GM12878 (cell line): ENCODE results near the gene PSORS1C2. TPM values are rescaled to one million over a fixed set of nuclear protein-coding genes. Genes with fewer than 3 reads are reported as not detected.
A peak's percentile ranks its signal among the peaks of the same experiment; 100 is the strongest.

ENCODE experiments used
- ATAC-seq: fragments of 200-7000 bp; cut with Tn5 transposase; 3 replicates; pipeline ENCODE4 v1.9.1; 2020; ENCODE audit warnings: mild to moderate bottlenecking, moderate library complexity
- BruUV-seq: library from RNA; stranded (reverse); fragments of 400-500 nt; replicated peaks from 2 replicates; lab custom pipeline; 2021; lab: Mats Ljungman, UMichigan
- CTCF ChIA-PET: fragments of 300-600 bp; sonication (Branson Sonifier 250); formaldehyde crosslinking; extraction: SDS; loops from one replicate; lab custom pipeline; 2021; ENCODE audit warnings: inconsistent platforms; lab: Yijun Ruan, JAX
- POLR2A ChIA-PET: fragments of 350-600 bp; formaldehyde crosslinking; extraction: SDS; loops from one replicate; lab custom pipeline; 2021; ENCODE audit warnings: inconsistent platforms; lab: Charles Lee
- RAD21 ChIA-PET: fragments of 300-600 bp; sonication (Branson Sonifier 250); formaldehyde crosslinking; loops from one replicate; lab custom pipeline; 2023; ENCODE audit warnings: antibody characterized with exemption; ENCODE audit not compliant: unreplicated experiment; lab: Charles Lee
- SMC1A ChIA-PET: fragments of 300-600 bp; sonication (Branson Sonifier 250); formaldehyde crosslinking; loops from one replicate; lab custom pipeline; 2023; ENCODE audit not compliant: unreplicated experiment, uncharacterized antibody; lab: Charles Lee
- DNase-seq: peaks from one replicate; pipeline ENCODE4 v3.0.0-alpha.2; 2011; ENCODE audit warnings: low read depth, low spot score
- FAIRE-seq: peaks from 3 replicates; lab custom pipeline; 2011; peaks lifted over from hg19 to GRCh38; lab: Jason Lieb, UNC
- H2AFZ ChIP-seq: 2 replicates; pipeline ENCODE4 v1.6.0; 2011; ENCODE audit warnings: low read depth, low read length, control low read depth; ENCODE audit not compliant: control insufficient read depth
- H3K27ac ChIP-seq: 2 replicates; pipeline ENCODE4 v1.5.1; 2011; ENCODE audit warnings: control low read depth; ENCODE audit not compliant: control insufficient read depth, insufficient read depth
- H3K27me3 ChIP-seq, 2 experiments: replicated peaks in 1 of 2; 2 replicates each; pipeline versions ENCODE4 v1.6.0 to v1.6.1; 2011; ENCODE audit warnings: low read length in 1 of 2; ENCODE audit not compliant: control insufficient read depth in 2 of 2, insufficient read depth in 2 of 2
- H3K36me3 ChIP-seq, 2 experiments: 2 replicates each; pipeline ENCODE4 v1.5.1; 2011; ENCODE audit warnings: low read length in 1 of 2; ENCODE audit not compliant: control insufficient read depth in 2 of 2, insufficient read depth in 2 of 2
- H3K4me1 ChIP-seq: 2 replicates; pipeline ENCODE4 v1.6.1; 2011; ENCODE audit warnings: mild to moderate bottlenecking, low read length, moderate library complexity, mixed read lengths; ENCODE audit not compliant: control insufficient read depth, insufficient read depth
- H3K4me2 ChIP-seq: 2 replicates; pipeline ENCODE4 v1.6.0; 2011; ENCODE audit warnings: control low read depth; ENCODE audit not compliant: control insufficient read depth, insufficient read depth
- H3K4me3 ChIP-seq: fragments of 200-600 bp; sonication (generic); 2 replicates; pipeline ENCODE4 v1.5.1; 2016
- H3K79me2 ChIP-seq: 2 replicates; pipeline ENCODE4 v1.6.0; 2011; ENCODE audit warnings: low read length; ENCODE audit not compliant: control insufficient read depth, insufficient read depth
- H3K9ac ChIP-seq: 2 replicates; pipeline ENCODE4 v1.8.0; 2011; ENCODE audit warnings: low read length, control low read depth, mixed read lengths; ENCODE audit not compliant: control insufficient read depth, insufficient read depth
- H3K9me3 ChIP-seq: replicated peaks from 3 replicates; pipeline ENCODE4 v1.5.1; 2011; ENCODE audit warnings: mild to moderate bottlenecking, low read length; ENCODE audit not compliant: control insufficient read depth, insufficient read depth
- H4K20me1 ChIP-seq: 2 replicates; pipeline ENCODE4 v1.6.0; 2011; ENCODE audit not compliant: control insufficient read depth, insufficient read depth
- CHD2 ChIP-seq: IDR thresholded peaks from 2 replicates; pipeline ENCODE4 v1.6.1; 2011; ENCODE audit warnings: low read depth, low read length, improper control_type of control experiment, borderline replicate concordance
- EGR1 ChIP-seq, 2 experiments: IDR thresholded peaks; 1 replicate in 1 of 2; 2 replicates in 1 of 2; pipeline ENCODE4 v1.6.1; 2011 to 2012; ENCODE audit warnings: low read depth in 2 of 2, low read length in 2 of 2, borderline replicate concordance in 1 of 2, mild to moderate bottlenecking in 1 of 2, moderate library complexity in 1 of 2
- ETV6 ChIP-seq, 2 experiments: fragments of 450-650 bp in 1 of 2; IDR thresholded peaks in 1 of 2; conservative IDR thresholded peaks in 1 of 2; 2 replicates each; pipeline ENCODE4 v1.6.1; 2014; ENCODE audit warnings: antibody characterized with exemption in 1 of 2, borderline replicate concordance in 1 of 2, low read depth in 1 of 2, mild to moderate bottlenecking in 1 of 2, moderate library complexity in 1 of 2
- HDAC6 ChIP-seq: fragments of 200-600 bp; sonication (generic); IDR thresholded peaks from one replicate; pipeline ENCODE4 v1.8.0; 2017; ENCODE audit warnings: antibody characterized with exemption; ENCODE audit not compliant: unreplicated experiment
- IKZF2 ChIP-seq, 2 experiments: fragments of 450-650 bp; IDR thresholded peaks; 2 replicates each; pipeline ENCODE4 v1.6.1; 2017; ENCODE audit warnings: mild to moderate bottlenecking in 2 of 2, moderate library complexity in 2 of 2
- IRF3 ChIP-seq: fragments of 450-650 bp; IDR thresholded peaks from 2 replicates; pipeline ENCODE4 v1.6.1; 2014; ENCODE audit warnings: mild to moderate bottlenecking
- MAX ChIP-seq: IDR thresholded peaks from 2 replicates; pipeline ENCODE4 v1.6.1; 2012; ENCODE audit warnings: low read depth, low read length, improper control_type of control experiment
- NR2C2 ChIP-seq: IDR thresholded peaks from 2 replicates; pipeline ENCODE4 v1.6.1; 2011; ENCODE audit warnings: borderline replicate concordance, low read depth; ENCODE audit not compliant: control insufficient read depth, insufficient read length
- NRF1 ChIP-seq: conservative IDR thresholded peaks from 2 replicates; pipeline ENCODE4 v1.6.1; 2011; ENCODE audit warnings: mild to moderate bottlenecking, low read depth, low read length, improper control_type of control experiment
- POU2F2 ChIP-seq: IDR thresholded peaks from 3 replicates; pipeline ENCODE4 v1.6.1; 2011; ENCODE audit warnings: low read depth, mild to moderate bottlenecking, low read length, borderline replicate concordance
- SREBF2 ChIP-seq: IDR thresholded peaks from 2 replicates; pipeline ENCODE4 v1.6.1; 2012; ENCODE audit warnings: mild to moderate bottlenecking, low read length
- TCF12 ChIP-seq: IDR thresholded peaks from 2 replicates; pipeline ENCODE4 v1.6.1; 2011; ENCODE audit warnings: low read depth, mild to moderate bottlenecking, low read length
- ZBTB40 ChIP-seq: fragments of 450-650 bp; IDR thresholded peaks from 2 replicates; pipeline ENCODE4 v1.6.1; 2016; ENCODE audit warnings: mild to moderate bottlenecking, moderate library complexity, borderline replicate concordance
- ZSCAN29 ChIP-seq: fragments of 450-650 bp; IDR thresholded peaks from 2 replicates; pipeline ENCODE4 v1.6.1; 2017; ENCODE audit warnings: mild to moderate bottlenecking, moderate library complexity
- WGBS: methylation state at CpG from one replicate; pipeline ENCODE4 v1.1.6; 2016; ENCODE audit warnings: low lambda C conversion rate; ENCODE audit not compliant: insufficient replicate concordance, insufficient coverage; ENCODE audit errors: missing lambda C conversion rate; 5-methylcytosine and 5-hydroxymethylcytosine counted together
- in situ Hi-C: fragments of 300-500 bp; cut with MboI; formaldehyde crosslinking; loops from 9 replicates; pipeline ENCODE4 v1.14.3; 2018; ENCODE audit warnings: mixed read lengths
- intact Hi-C: fragments of 100-400 bp; cut with micrococcal nuclease; formaldehyde crosslinking; loops from one replicate; pipeline ENCODE4 v1.14.2; 2022; ENCODE audit not compliant: unreplicated experiment
- polyA plus RNA-seq, 11 experiments: library from polyadenylated mRNA; depleted of rRNA in 4 of 11; unstranded in 6 of 11; stranded (reverse) in 5 of 11; fragments of >200 nt; fragmentation: Nextera tagmentation in 4 of 11; fragmentation: Illumina TruSeq in 1 of 11; extraction: Ambion mirVana in 4 of 11; extraction: Trizol in 1 of 11; gene quantifications; 1 replicate in 1 of 11; 2 replicates in 10 of 11; pipeline versions ENCODE4 v1.2.1 to v1.2.3, GENCODE V29; 2011 to 2016; ENCODE audit warnings: inconsistent platforms in 2 of 11, missing spikeins in 2 of 11, low read depth in 1 of 11
- total RNA-seq, 4 experiments: library from RNA; depleted of rRNA in 3 of 4; stranded (reverse); fragments of >200 nt in 3 of 4; fragmentation: Illumina TruSeq in 1 of 4; extraction: Trizol in 1 of 4; gene quantifications; 2 replicates each; pipeline versions ENCODE4 v1.2.1 to v1.2.3, GENCODE V29; 2013 to 2021
- TF ChIP-seq, protein P1 (sequence below): fragments of 450-650 bp; IDR thresholded peaks from 2 replicates; pipeline ENCODE4 v1.6.1; 2018; ENCODE audit warnings: borderline replicate concordance, mild to moderate bottlenecking; ENCODE audit not compliant: partially characterized antibody

The PSORS1C2 gene
- total and polyA plus RNA-seq, 10 of the 15 experiments (the other 5 are each of a cell fraction or from before 2014, with no cell fraction given): not detected

DNA sequence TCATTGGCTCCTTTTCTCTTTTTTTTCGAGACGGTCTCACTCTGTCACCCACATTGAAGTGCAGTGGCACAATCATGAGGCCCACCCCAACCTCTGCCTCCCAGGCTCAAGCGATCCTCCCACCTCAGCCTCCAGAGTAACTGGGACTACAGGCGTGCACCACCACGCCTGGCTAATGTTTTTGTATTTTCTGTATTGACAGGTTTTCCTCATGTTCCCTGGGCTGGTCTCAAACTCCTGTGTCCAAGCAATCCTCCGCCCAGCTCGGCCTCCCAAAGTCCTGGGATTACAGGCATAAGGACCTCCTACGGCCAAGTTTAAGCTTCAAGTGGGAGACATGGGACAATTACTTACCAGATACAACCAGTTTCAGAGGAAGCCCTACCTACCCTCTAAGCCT, 41.0 kb upstream of the PSORS1C2 start (continued):
- TF ChIP-seq IRF3: no peak
- TF ChIP-seq NRF1: no peak
- no peak for TF ChIP-seq MAX
- no peak for TF ChIP-seq IKZF2 (IDR thresholded peaks at IDR 0.05)
- TF ChIP-seq TCF12: no peak
- no peak for TF ChIP-seq EGR1 (IDR thresholded peaks at IDR 0.05; ENCODE audit: borderline replicate concordance in 1 of 2, low read depth in 2 of 2, low read length in 2 of 2)
- no peak for TF ChIP-seq ZSCAN29

- intact Hi-C loops (no loop called here), in situ Hi-C loops (no loop called here)
- H3K4me2 ChIP-seq: peak overlapping the region; percentile 80
- no peaks in the 10 kb centered on the region for H3K9me3 ChIP-seq
- RAD21 ChIA-PET: interaction anchor here (1.2 kb wide), 1 partner anchor 14 kb away, joined by 3 read pairs; no protein-coding TSS in a partner anchor
- 50% methylated on average over 4 of the region's 4 CpGs for WGBS
- DNase-seq: no peak
- no peaks in the 10 kb centered on the region for H4K20me1 ChIP-seq
- no peak overlapping the region for H3K9ac ChIP-seq
- CTCF ChIA-PET: interaction anchor here (1.0 kb wide), 1 partner anchor 19 kb away, joined by 3 read pairs; no protein-coding TSS in a partner anchor
- H3K36me3 ChIP-seq: 0 out of 4 replicates have a peak, but pooled peaks cover 0 to 2% of the 10 kb centered on the region in 2 experiments
- H3K27ac ChIP-seq: peak overlapping the region; percentile 33
- H3K4me3 ChIP-seq: no peak overlapping the region
- no TSS peak for BruUV-seq
- peaks cover 14% of the 10 kb centered on the region for H3K4me1 ChIP-seq
- POLR2A ChIA-PET: no interaction called here
- peak overlapping the region; percentile 48 for H2AFZ ChIP-seq
- SMC1A ChIA-PET: interaction anchor here (1.0 kb wide), 1 partner anchor 14 kb away, joined by 3 read pairs; no protein-coding TSS in a partner anchor
- no peaks in the 10 kb centered on the region for H3K27me3 ChIP-seq
- H3K79me2 ChIP-seq: no peaks in the 10 kb centered on the region; the same call in none of the 2 replicates
- no peak for FAIRE-seq
- ATAC-seq: no peak; the same call in 2 of the 3 replicates
- TF ChIP-seq NR2C2 (no peak), SREBF2 (no peak), CHD2 (no peak), HDAC6 (no peak), POU2F2 (no peak), ETV6 (conservative IDR thresholded peaks at IDR 0.05 in 1 of 2, IDR thresholded peaks at IDR 0.05 in 1 of 2; ENCODE audit: borderline replicate concordance in 1 of 2, low read depth in 1 of 2) (no peak), ZBTB40 (no peak)
- TF ChIP-seq, protein P1, sequence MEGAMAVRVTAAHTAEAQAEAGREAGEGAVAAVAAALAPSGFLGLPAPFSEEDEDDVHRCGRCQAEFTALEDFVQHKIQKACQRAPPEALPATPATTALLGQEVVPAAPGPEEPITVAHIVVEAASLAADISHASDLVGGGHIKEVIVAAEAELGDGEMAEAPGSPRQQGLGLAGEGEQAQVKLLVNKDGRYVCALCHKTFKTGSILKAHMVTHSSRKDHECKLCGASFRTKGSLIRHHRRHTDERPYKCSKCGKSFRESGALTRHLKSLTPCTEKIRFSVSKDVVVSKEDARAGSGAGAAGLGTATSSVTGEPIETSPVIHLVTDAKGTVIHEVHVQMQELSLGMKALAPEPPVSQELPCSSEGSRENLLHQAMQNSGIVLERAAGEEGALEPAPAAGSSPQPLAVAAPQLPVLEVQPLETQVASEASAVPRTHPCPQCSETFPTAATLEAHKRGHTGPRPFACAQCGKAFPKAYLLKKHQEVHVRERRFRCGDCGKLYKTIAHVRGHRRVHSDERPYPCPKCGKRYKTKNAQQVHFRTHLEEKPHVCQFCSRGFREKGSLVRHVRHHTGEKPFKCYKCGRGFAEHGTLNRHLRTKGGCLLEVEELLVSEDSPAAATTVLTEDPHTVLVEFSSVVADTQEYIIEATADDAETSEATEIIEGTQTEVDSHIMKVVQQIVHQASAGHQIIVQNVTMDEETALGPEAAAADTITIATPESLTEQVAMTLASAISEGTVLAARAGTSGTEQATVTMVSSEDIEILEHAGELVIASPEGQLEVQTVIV: no peak
These were observed 40.1 kb upstream of the PSORS1C2 start for GRCh38 chr6:31179042-31179386.
